ENCODE measurements around the gene PTPRE.

The PTPRE gene

GRCh38 chr10:127952918-127953317 lies 46.0 kb downstream of the PTPRE start:
- ATAC-seq (no peak), DNase-seq (no peak)

- ATAC-seq, result no peak
- DNase-seq, result no peak
Measured at GRCh38 chr10:127953876-127954275, 47.0 kb downstream of the PTPRE start.

- DNase-seq (no peak), ATAC-seq (no peak)
Measured at GRCh38 chr10:127959428-127959827, 52.5 kb downstream of the PTPRE start.

GRCh38 chr10:127961071-127961470 lies 54.2 kb downstream of the PTPRE start:
- DNase-seq, result no peak
- no peak for ATAC-seq

GRCh38 chr10:127962205-127962604 lies 55.3 kb downstream of the PTPRE start:
- DNase-seq, result no peak
- no peak for ATAC-seq

- DNase-seq, result no peak
- ATAC-seq, result no peak
Measured at GRCh38 chr10:127963136-127963535, 56.2 kb downstream of the PTPRE start.

- no peak for ATAC-seq
Measured at GRCh38 chr10:127964621-127965020, 57.7 kb downstream of the PTPRE start.

GRCh38 chr10:127966875-127967274 lies 60.0 kb downstream of the PTPRE start:
- no peak for ATAC-seq
- DNase-seq, result no peak

More at GRCh38 chr10:127964621-127965020, 57.7 kb downstream of the PTPRE start:
- no peak for DNase-seq

- DNase-seq (no peak), ATAC-seq (no peak)
Measured at GRCh38 chr10:127968027-127968441, 61.1 kb downstream of the PTPRE start.

- ATAC-seq (no peak), DNase-seq (no peak)
Measured at GRCh38 chr10:127968659-127969058, 61.8 kb downstream of the PTPRE start.

GRCh38 chr10:127971101-127971946 lies 64.4 kb downstream of the PTPRE start:
- ATAC-seq (no peak), DNase-seq (no peak)

- no peak for DNase-seq
- no peak for ATAC-seq
Measured at GRCh38 chr10:127971963-127972615, 65.2 kb downstream of the PTPRE start.

GRCh38 chr10:127972751-127973357 lies 66.0 kb downstream of the PTPRE start:
- DNase-seq, result no peak
- no peak for ATAC-seq

GRCh38 chr10:127973791-127974311 lies 66.9 kb downstream of the PTPRE start:
- DNase-seq (no peak), ATAC-seq (no peak)

- DNase-seq (no peak), ATAC-seq (no peak)
Measured at GRCh38 chr10:127974911-127975310, 68.0 kb downstream of the PTPRE start.

GRCh38 chr10:127976286-127976685 lies 69.4 kb downstream of the PTPRE start:
- ATAC-seq (no peak), DNase-seq (no peak)

GRCh38 chr10:127976701-127977356 lies 69.9 kb downstream of the PTPRE start:
- no peak for DNase-seq
- ATAC-seq, result no peak

GRCh38 chr10:127977357-127978009 lies 70.6 kb downstream of the PTPRE start:
- peak; percentile 56 for ATAC-seq
- peak; percentile 39 for DNase-seq

- no peak for ATAC-seq
- DNase-seq, result no peak
Measured at GRCh38 chr10:127978481-127978880, 71.6 kb downstream of the PTPRE start.

- no peak for ATAC-seq
Measured at GRCh38 chr10:127979045-127979444, 72.1 kb downstream of the PTPRE start.

GRCh38 chr10:127979566-127979965 lies 72.7 kb downstream of the PTPRE start:
- no peak for ATAC-seq

More at GRCh38 chr10:127979045-127979444, 72.1 kb downstream of the PTPRE start:
- no peak for DNase-seq

GRCh38 chr10:127980898-127981297 lies 74.0 kb downstream of the PTPRE start:
- ATAC-seq, result no peak
- no peak for DNase-seq

More at GRCh38 chr10:127979566-127979965, 72.7 kb downstream of the PTPRE start:
- DNase-seq, result no peak

Data from stimulated activated naive CD8-positive, alpha-beta T cell treated with anti-CD3 and anti-CD28 coated beads, Interleukin-15, Interleukin-2, amounts not matched to agents 100 U/mL and 50 U/mL, for 24 hours (primary cell).